ENCODE measurements around the gene WWOX.

The WWOX gene

DNA sequence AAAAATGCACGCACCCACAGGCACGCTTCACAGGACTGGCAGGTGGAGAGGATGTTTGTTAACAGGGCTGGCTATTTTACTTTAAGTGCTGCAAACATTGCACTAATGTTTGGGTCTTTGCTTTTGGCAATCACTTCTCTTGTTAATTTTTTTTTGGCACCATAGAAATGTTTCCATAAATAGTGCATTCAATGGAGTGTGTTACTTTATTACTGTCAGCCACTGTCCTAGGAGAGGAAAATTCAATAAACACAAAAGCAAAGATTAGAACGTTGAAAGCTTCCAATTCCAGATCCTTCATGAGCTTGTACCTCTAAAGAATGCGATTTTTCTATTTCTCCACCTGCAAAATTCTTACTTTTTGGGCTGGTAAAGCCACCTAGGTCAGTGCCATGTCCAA, 743.5 kb downstream of the WWOX start:
- H3K9me3 ChIP-seq (ENCODE audit: control insufficient read depth, low read length) = no peaks in the 10 kb centered on the region

DNA sequence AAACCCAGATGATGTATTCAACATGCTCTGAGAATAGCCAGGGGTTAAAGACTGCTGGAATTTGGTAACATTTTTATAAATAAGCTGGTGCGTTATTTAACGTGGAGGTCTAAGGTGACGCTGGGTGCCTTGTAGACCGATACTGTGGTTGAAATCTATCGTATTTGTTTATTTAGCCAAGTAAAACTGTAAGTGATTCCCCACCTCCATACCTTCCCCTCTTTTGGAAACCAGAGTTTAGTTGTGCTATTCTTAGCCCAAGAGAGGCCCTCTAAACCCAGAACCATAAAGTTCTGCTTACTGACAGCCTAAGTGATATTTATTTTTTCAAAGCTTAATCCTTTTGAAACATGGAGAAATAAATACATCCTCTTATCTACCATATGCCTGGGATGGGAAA, 744.5 kb downstream of the WWOX start:
- no peaks in the 10 kb centered on the region for H3K27me3 ChIP-seq (ENCODE audit: control insufficient read depth, insufficient read depth, low read length)
- no peaks in the 10 kb centered on the region for H3K36me3 ChIP-seq (ENCODE audit: control insufficient read depth, insufficient read depth, low read length)
- no peaks in the 10 kb centered on the region for H3K9me3 ChIP-seq (ENCODE audit: control insufficient read depth, low read length)
- H3K4me3 ChIP-seq (ENCODE audit: low read length) = no peak overlapping the region
- no peak overlapping the region for H3K9ac ChIP-seq (ENCODE audit: low read length)
- no peaks in the 10 kb centered on the region for H3K4me1 ChIP-seq (ENCODE audit: control insufficient read depth, insufficient read depth, low read length)

More for the DNA sequence above, 743.5 kb downstream of the WWOX start:
- Histone ChIP-seq H3K9ac (ENCODE audit: low read length) (no peak overlapping the region), H3K4me3 (ENCODE audit: low read length) (no peak overlapping the region), H3K36me3 (ENCODE audit: control insufficient read depth, insufficient read depth, low read length) (no peaks in the 10 kb centered on the region), H3K27me3 (ENCODE audit: control insufficient read depth, insufficient read depth, low read length) (no peaks in the 10 kb centered on the region), H3K4me1 (ENCODE audit: control insufficient read depth, insufficient read depth, low read length) (no peaks in the 10 kb centered on the region)

- Histone ChIP-seq H3K4me1 (ENCODE audit: control insufficient read depth, insufficient read depth, low read length) (no peaks in the 10 kb centered on the region), H3K9me3 (ENCODE audit: control insufficient read depth, low read length) (no peaks in the 10 kb centered on the region), H3K27me3 (ENCODE audit: control insufficient read depth, insufficient read depth, low read length) (no peaks in the 10 kb centered on the region), H3K4me3 (ENCODE audit: low read length) (no peak overlapping the region), H3K36me3 (ENCODE audit: control insufficient read depth, insufficient read depth, low read length) (no peaks in the 10 kb centered on the region), H3K9ac (ENCODE audit: low read length) (no peak overlapping the region)
Measured at GRCh38 chr16:78844682-78845081, 745.2 kb downstream of the WWOX start.

GRCh38 chr16:78851266-78851665, 751.8 kb downstream of the WWOX start:
- Histone ChIP-seq H3K27me3 (ENCODE audit: control insufficient read depth, insufficient read depth, low read length) (no peaks in the 10 kb centered on the region), H3K4me1 (ENCODE audit: control insufficient read depth, insufficient read depth, low read length) (no peaks in the 10 kb centered on the region), H3K9me3 (ENCODE audit: control insufficient read depth, low read length) (no peaks in the 10 kb centered on the region), H3K9ac (ENCODE audit: low read length) (no peak overlapping the region), H3K36me3 (ENCODE audit: control insufficient read depth, insufficient read depth, low read length) (no peaks in the 10 kb centered on the region), H3K4me3 (ENCODE audit: low read length) (no peak overlapping the region)

DNA sequence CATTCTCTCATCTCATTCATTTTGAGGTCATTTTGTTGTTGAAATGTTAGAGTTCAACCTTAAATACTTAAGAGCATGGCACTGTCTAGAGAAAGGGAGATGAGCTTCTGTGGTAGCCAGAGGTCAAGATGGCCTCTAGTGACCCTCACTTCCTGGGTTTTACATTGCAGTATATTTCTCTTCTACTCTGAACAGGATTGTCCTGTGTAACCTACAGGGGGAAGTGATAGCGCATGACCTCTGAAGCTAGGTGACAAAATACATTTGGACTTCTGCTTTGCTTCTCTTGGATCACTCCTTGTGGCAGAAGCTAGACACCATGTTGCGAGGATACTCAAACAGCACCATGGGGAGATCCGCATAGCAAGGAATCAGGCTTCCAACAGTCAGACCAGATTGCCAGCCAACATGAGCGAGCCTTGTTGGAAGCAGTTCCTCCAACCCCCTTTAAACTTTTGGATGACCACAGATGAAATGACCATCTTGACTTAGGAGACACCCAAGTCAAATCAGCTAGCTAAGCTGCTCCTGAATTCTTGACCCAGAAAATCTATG, 752.7 kb downstream of the WWOX start:
- Histone ChIP-seq H3K36me3 (ENCODE audit: control insufficient read depth, insufficient read depth, low read length) (no peaks in the 10 kb centered on the region), H3K9ac (ENCODE audit: low read length) (no peak overlapping the region), H3K27me3 (ENCODE audit: control insufficient read depth, insufficient read depth, low read length) (no peaks in the 10 kb centered on the region), H3K4me3 (ENCODE audit: low read length) (no peak overlapping the region), H3K9me3 (ENCODE audit: control insufficient read depth, low read length) (no peaks in the 10 kb centered on the region), H3K4me1 (ENCODE audit: control insufficient read depth, insufficient read depth, low read length) (no peaks in the 10 kb centered on the region)

- no peaks in the 10 kb centered on the region for H3K4me1 ChIP-seq (ENCODE audit: control insufficient read depth, insufficient read depth, low read length)
- no peaks in the 10 kb centered on the region for H3K36me3 ChIP-seq (ENCODE audit: control insufficient read depth, insufficient read depth, low read length)
- H3K9me3 ChIP-seq (ENCODE audit: control insufficient read depth, low read length) = no peaks in the 10 kb centered on the region
- no peak overlapping the region for H3K4me3 ChIP-seq (ENCODE audit: low read length)
- H3K27me3 ChIP-seq (ENCODE audit: control insufficient read depth, insufficient read depth, low read length) = no peaks in the 10 kb centered on the region
- no peak overlapping the region for H3K9ac ChIP-seq (ENCODE audit: low read length)
Measured at GRCh38 chr16:78862022-78862421, 762.6 kb downstream of the WWOX start.

DNA sequence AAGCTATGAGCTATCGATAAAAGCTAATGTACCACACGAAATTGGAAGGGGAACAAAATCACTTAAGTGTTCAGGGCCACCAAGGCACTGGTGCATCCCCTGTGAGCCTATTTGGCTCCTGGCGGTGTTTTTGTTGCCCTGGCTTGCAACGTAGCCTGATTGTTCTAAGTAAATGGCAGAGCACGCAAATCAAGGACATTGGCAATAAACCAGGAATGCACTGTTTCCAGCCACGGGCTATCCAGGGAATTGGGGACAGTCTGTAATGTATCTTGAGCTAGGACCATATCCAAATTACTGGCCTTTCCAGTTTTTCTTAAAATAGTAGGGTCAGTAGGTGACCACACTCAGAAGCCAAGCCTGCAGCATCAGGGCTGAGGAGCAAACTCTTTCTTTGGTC, 767.1 kb downstream of the WWOX start:
- Histone ChIP-seq H3K9me3 (ENCODE audit: control insufficient read depth, low read length) (no peaks in the 10 kb centered on the region), H3K4me3 (ENCODE audit: low read length) (no peak overlapping the region), H3K9ac (ENCODE audit: low read length) (no peak overlapping the region), H3K36me3 (ENCODE audit: control insufficient read depth, insufficient read depth, low read length) (no peaks in the 10 kb centered on the region), H3K4me1 (ENCODE audit: control insufficient read depth, insufficient read depth, low read length) (no peaks in the 10 kb centered on the region), H3K27me3 (ENCODE audit: control insufficient read depth, insufficient read depth, low read length) (no peaks in the 10 kb centered on the region)

- H3K9ac ChIP-seq (ENCODE audit: low read length) = no peak overlapping the region
- no peaks in the 10 kb centered on the region for H3K4me1 ChIP-seq (ENCODE audit: control insufficient read depth, insufficient read depth, low read length)
- H3K36me3 ChIP-seq (ENCODE audit: control insufficient read depth, insufficient read depth, low read length) = no peaks in the 10 kb centered on the region
- no peak overlapping the region for H3K4me3 ChIP-seq (ENCODE audit: low read length)
- no peaks in the 10 kb centered on the region for H3K9me3 ChIP-seq (ENCODE audit: control insufficient read depth, low read length)
- H3K27me3 ChIP-seq (ENCODE audit: control insufficient read depth, insufficient read depth, low read length) = no peaks in the 10 kb centered on the region
Measured at GRCh38 chr16:78869492-78869891, 770.0 kb downstream of the WWOX start.

- Histone ChIP-seq H3K9ac (ENCODE audit: low read length) (no peak overlapping the region), H3K27me3 (ENCODE audit: control insufficient read depth, insufficient read depth, low read length) (no peaks in the 10 kb centered on the region), H3K36me3 (ENCODE audit: control insufficient read depth, insufficient read depth, low read length) (no peaks in the 10 kb centered on the region), H3K4me1 (ENCODE audit: control insufficient read depth, insufficient read depth, low read length) (no peaks in the 10 kb centered on the region), H3K9me3 (ENCODE audit: control insufficient read depth, low read length) (no peaks in the 10 kb centered on the region), H3K4me3 (ENCODE audit: low read length) (no peak overlapping the region)
Measured at GRCh38 chr16:78871241-78871640, 771.8 kb downstream of the WWOX start.

- no peaks in the 10 kb centered on the region for H3K9me3 ChIP-seq (ENCODE audit: control insufficient read depth, low read length)
- H3K36me3 ChIP-seq (ENCODE audit: control insufficient read depth, insufficient read depth, low read length) = no peaks in the 10 kb centered on the region
- no peaks in the 10 kb centered on the region for H3K27me3 ChIP-seq (ENCODE audit: control insufficient read depth, insufficient read depth, low read length)
- H3K4me1 ChIP-seq (ENCODE audit: control insufficient read depth, insufficient read depth, low read length) = no peaks in the 10 kb centered on the region
- no peak overlapping the region for H3K9ac ChIP-seq (ENCODE audit: low read length)
- H3K4me3 ChIP-seq (ENCODE audit: low read length) = no peak overlapping the region
Measured at GRCh38 chr16:78876671-78877070, 777.2 kb downstream of the WWOX start.

DNA sequence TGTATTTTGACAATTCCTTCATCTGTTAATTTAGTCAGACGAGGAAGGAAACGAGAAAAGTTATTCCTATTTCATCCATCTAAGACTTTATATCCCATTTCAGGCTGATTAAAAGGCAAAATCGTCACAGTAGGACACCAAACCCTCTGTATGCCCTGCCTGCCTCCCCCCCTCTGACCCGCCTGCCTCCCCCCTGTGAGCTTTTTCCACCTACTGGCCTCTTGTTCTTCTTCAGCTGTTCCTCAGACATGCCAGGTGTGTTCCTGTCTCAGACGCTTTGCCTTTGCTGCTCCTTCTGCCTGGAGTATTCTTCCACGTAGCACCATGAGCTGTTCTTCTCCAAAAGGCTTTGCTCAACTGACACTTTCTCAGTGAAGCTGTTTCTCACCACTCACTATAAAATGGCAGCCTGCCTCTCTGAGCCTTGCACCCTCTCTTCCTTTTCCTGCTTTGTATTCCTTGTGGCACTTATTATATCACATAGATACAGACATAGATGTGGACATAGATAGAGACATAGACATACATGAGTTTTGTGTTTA, 777.7 kb downstream of the WWOX start:
- no peak overlapping the region for H3K9ac ChIP-seq (ENCODE audit: low read length)
- H3K9me3 ChIP-seq (ENCODE audit: control insufficient read depth, low read length) = no peaks in the 10 kb centered on the region
- no peak overlapping the region for H3K4me3 ChIP-seq (ENCODE audit: low read length)
- H3K4me1 ChIP-seq (ENCODE audit: control insufficient read depth, insufficient read depth, low read length) = no peaks in the 10 kb centered on the region
- H3K27me3 ChIP-seq (ENCODE audit: control insufficient read depth, insufficient read depth, low read length) = no peaks in the 10 kb centered on the region
- no peaks in the 10 kb centered on the region for H3K36me3 ChIP-seq (ENCODE audit: control insufficient read depth, insufficient read depth, low read length)

DNA sequence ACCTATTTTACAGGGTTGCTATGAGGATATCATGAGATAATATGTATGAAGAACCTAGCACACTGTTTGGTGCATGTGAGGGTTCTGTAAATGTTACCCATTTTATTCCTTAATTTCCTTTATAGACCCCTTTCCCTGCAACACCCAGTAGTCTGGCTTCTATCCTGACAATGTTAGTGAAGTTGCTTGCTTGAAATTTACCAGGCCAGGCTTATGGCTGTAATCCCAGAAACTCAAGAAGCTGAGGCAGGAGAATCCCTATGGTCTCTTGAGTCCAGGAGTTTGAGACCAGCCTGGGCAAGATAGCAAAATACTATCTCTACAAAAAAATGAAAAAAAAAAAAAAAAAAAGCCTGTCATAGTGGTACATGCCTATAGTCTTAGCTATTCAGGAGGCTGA, 779.1 kb downstream of the WWOX start:
- no peaks in the 10 kb centered on the region for H3K27me3 ChIP-seq (ENCODE audit: control insufficient read depth, insufficient read depth, low read length)
- no peaks in the 10 kb centered on the region for H3K4me1 ChIP-seq (ENCODE audit: control insufficient read depth, insufficient read depth, low read length)
- no peaks in the 10 kb centered on the region for H3K36me3 ChIP-seq (ENCODE audit: control insufficient read depth, insufficient read depth, low read length)
- no peak overlapping the region for H3K4me3 ChIP-seq (ENCODE audit: low read length)
- H3K9me3 ChIP-seq (ENCODE audit: control insufficient read depth, low read length) = no peaks in the 10 kb centered on the region
- H3K9ac ChIP-seq (ENCODE audit: low read length) = no peak overlapping the region

- no peak overlapping the region for H3K4me3 ChIP-seq (ENCODE audit: low read length)
- no peak overlapping the region for H3K9ac ChIP-seq (ENCODE audit: low read length)
- no peaks in the 10 kb centered on the region for H3K27me3 ChIP-seq (ENCODE audit: control insufficient read depth, insufficient read depth, low read length)
- no peaks in the 10 kb centered on the region for H3K36me3 ChIP-seq (ENCODE audit: control insufficient read depth, insufficient read depth, low read length)
- no peaks in the 10 kb centered on the region for H3K4me1 ChIP-seq (ENCODE audit: control insufficient read depth, insufficient read depth, low read length)
- H3K9me3 ChIP-seq (ENCODE audit: control insufficient read depth, low read length) = no peaks in the 10 kb centered on the region
Measured at GRCh38 chr16:78879011-78879410, 779.6 kb downstream of the WWOX start.

Measured in mucosa of stomach (tissue), 1 donor.